Naive B cell (primary cell): ENCODE data around the gene TMEM242. TPM values are rescaled to one million over a fixed set of nuclear protein-coding genes. Genes with fewer than 3 reads are reported as not detected.

Source experiments
- ATAC-seq, 2 donors: fragments of 150-1000 bp; cut with Tn5 transposase; 2 replicates each; pipeline ENCODE4 v1.10.0; 2021; ENCODE audit warnings: low read depth in 2 of 2, mild to moderate bottlenecking in 2 of 2, moderate library complexity in 2 of 2
- DNase-seq: peaks from one replicate; pipeline ENCODE4 v3.0.0; 2022
- H3K27ac Mint-ChIP-seq, 6 donors: one replicate each; pipeline ENCODE4 v1.8.0; 2020 to 2022; ENCODE audit warnings: mild to moderate bottlenecking in 6 of 6, mixed read lengths in 6 of 6, moderate library complexity in 5 of 6, inconsistent platforms in 2 of 6
- H3K27me3 Mint-ChIP-seq, 3 donors: one replicate each; pipeline ENCODE4 v1.8.0; 2021 to 2022; ENCODE audit warnings: mixed read lengths in 3 of 3, mild to moderate bottlenecking in 1 of 3
- H3K36me3 Mint-ChIP-seq, 2 donors: one replicate each; pipeline ENCODE4 v1.8.0; 2020 to 2022; ENCODE audit warnings: mixed read lengths in 2 of 2, inconsistent platforms in 1 of 2, mild to moderate bottlenecking in 1 of 2
- H3K4me1 Mint-ChIP-seq, 3 donors: one replicate each; pipeline ENCODE4 v1.8.0; 2020 to 2022; ENCODE audit warnings: mixed read lengths in 3 of 3, inconsistent platforms in 1 of 3, mild to moderate bottlenecking in 1 of 3, moderate library complexity in 1 of 3
- H3K4me3 Mint-ChIP-seq, 8 donors: one replicate each; pipeline ENCODE4 v1.8.0; 2020 to 2022; ENCODE audit warnings: mild to moderate bottlenecking in 8 of 8, mixed read lengths in 8 of 8, moderate library complexity in 8 of 8, inconsistent platforms in 2 of 8
- H3K9me3 Mint-ChIP-seq, 7 donors: one replicate each; pipeline ENCODE4 v1.8.0; 2020 to 2022; ENCODE audit warnings: mixed read lengths in 7 of 7, mild to moderate bottlenecking in 5 of 7, inconsistent platforms in 2 of 7, moderate library complexity in 1 of 7
- polyA plus RNA-seq, 6 donors: library from polyadenylated mRNA; unstranded; fragments of 300-500 nt; fragmentation: Illumina TruSeq; gene quantifications; one replicate each; pipeline ENCODE4 v1.2.3, GENCODE V29; 2021; ENCODE audit warnings: low read depth in 6 of 6

The TMEM242 gene
- polyA plus RNA-seq, 6 donors from 2014 or later: 9.3 to 18.6 (median 11.2) TPM

DNA sequence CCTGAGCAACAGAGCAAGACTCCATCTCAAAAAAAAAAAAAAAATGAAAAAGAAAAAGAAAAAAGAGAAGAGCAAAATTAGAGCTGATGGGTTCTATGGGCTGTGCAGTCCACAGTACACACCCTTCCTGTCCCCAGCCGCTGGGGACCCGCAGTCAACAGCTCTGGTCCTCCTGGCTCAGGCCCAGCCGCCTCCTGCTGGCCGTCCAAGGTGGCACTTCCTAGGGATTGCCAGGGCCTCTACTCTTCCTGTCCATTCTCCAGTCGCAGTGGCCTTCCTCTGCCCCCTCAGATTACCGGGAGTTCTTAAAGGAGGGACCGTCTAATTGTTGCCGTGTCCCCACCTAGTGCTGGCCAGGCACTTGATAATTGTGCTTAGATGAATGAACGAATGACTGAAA is 41.7 kb downstream of the TMEM242 start:
- no peak for DNase-seq
- Mint-ChIP-seq H3K27ac (peak overlapping the region in 1 of 6 donors; percentile 10), H3K36me3 (no peaks in the 10 kb centered on the region)

DNA sequence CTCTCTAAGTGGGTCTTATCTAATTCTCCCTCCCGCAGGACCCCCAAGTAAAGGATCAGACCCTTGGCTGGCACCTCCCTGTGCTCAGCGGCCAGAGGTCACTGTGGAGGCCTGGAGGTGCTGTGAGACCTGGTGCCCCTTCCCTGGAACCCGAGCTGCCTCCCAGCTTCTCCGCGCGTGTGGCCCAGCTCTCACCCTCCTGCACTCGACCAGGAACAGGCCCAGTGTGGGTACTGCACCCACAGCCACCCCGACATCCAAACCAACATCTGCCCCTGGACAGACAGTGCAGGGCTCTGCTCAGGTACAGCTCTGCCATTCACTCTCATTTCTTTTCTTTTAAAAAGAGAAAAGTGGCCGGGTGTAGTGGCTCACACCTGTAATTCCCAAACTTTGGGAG is 42.4 kb downstream of the TMEM242 start:
- no peaks in the 10 kb centered on the region for H3K36me3 Mint-ChIP-seq
- ATAC-seq: no peak
- no peaks in the 10 kb centered on the region for H3K27me3 Mint-ChIP-seq
- no peak overlapping the region for H3K4me3 Mint-ChIP-seq
- no peaks in the 10 kb centered on the region for H3K9me3 Mint-ChIP-seq
- no peaks in the 10 kb centered on the region for H3K4me1 Mint-ChIP-seq
- DNase-seq: no peak
- no peak overlapping the region for H3K27ac Mint-ChIP-seq

More for the DNA sequence above, 41.7 kb downstream of the TMEM242 start:
- no peaks in the 10 kb centered on the region for H3K4me1 Mint-ChIP-seq
- no peak overlapping the region for H3K4me3 Mint-ChIP-seq
- peak in 1 of 2 donors; percentile 36 for ATAC-seq
- H3K9me3 Mint-ChIP-seq: no peaks in the 10 kb centered on the region
- H3K27me3 Mint-ChIP-seq: no peaks in the 10 kb centered on the region

DNA sequence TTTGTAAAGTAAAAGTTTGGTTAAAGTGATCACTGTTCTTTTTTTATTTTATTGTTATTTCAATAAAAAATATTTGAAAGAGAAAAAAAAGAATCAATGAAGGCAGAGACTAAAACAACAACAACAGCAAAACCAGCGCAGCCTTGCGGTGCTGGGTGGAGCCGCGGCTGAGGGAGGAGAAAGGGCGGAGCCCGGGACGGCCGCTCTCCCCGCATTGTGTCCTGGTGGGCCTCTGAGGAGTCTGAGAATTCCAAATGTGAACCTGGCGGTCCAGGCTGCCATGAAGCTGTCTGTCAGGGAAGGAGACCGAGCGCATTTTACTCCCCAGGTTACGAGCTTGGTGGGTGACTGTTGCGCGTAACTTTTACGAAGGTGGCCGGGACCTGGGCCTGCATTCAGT is 43.2 kb downstream of the TMEM242 start:
- H3K4me3 Mint-ChIP-seq: no peak overlapping the region
- ATAC-seq (no peak), DNase-seq (no peak)
- no peaks in the 10 kb centered on the region for H3K36me3 Mint-ChIP-seq
- H3K27me3 Mint-ChIP-seq: no peaks in the 10 kb centered on the region
- H3K27ac Mint-ChIP-seq: no peak overlapping the region
- H3K9me3 Mint-ChIP-seq: no peaks in the 10 kb centered on the region
- H3K4me1 Mint-ChIP-seq: no peaks in the 10 kb centered on the region

- peaks cover 7 to 8% (median 7%) of the 10 kb centered on the region in 3 donors for H3K4me1 Mint-ChIP-seq
- ATAC-seq: no peak
These were observed 45.1 kb downstream of the TMEM242 start for GRCh38 chr6:157278171-157278570.

DNA sequence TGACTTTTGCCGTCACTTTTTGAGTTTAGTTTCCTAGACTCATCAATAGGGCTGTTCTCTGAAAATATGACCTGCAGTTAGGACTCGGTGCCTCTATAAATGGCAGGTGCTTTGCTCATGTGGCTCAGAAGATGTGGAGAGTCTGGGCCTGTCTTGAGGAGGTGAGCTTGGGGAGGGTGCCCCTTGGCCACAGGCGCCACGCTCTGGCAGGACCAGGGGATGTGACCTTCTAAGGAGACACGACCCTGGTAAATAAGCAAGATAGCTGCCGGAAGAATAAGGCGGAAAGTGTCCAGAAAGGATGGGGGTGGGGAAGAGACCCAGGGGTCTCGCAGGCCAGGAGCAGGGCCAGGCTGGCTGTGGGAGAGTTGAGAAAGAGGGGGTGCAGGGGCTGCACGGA is 46.6 kb downstream of the TMEM242 start:
- Mint-ChIP-seq H3K27me3 (no peaks in the 10 kb centered on the region), H3K4me1 (peaks cover 7 to 11% (median 8%) of the 10 kb centered on the region in 3 donors), H3K9me3 (no peaks in the 10 kb centered on the region), H3K4me3 (peak overlapping the region in 2 of 8 donors; percentile 40 to 53), H3K27ac (peak overlapping the region in 2 of 6 donors; percentile 38 to 41), H3K36me3 (no peaks in the 10 kb centered on the region)
- ATAC-seq: no peak
- DNase-seq: no peak

More at GRCh38 chr6:157278171-157278570, 45.1 kb downstream of the TMEM242 start:
- Mint-ChIP-seq H3K27me3 (no peaks in the 10 kb centered on the region), H3K9me3 (no peaks in the 10 kb centered on the region), H3K36me3 (no peaks in the 10 kb centered on the region), H3K27ac (no peak overlapping the region), H3K4me3 (peak overlapping the region in 1 of 8 donors; percentile 51)
- no peak for DNase-seq

GRCh38 chr6:157276134-157276532 is 47.2 kb downstream of the TMEM242 start:
- DNase-seq: no peak
- peaks cover 7 to 11% (median 8%) of the 10 kb centered on the region in 3 donors for H3K4me1 Mint-ChIP-seq
- H3K27ac Mint-ChIP-seq: no peak overlapping the region
- ATAC-seq: no peak
- H3K36me3 Mint-ChIP-seq: no peaks in the 10 kb centered on the region
- no peaks in the 10 kb centered on the region for H3K9me3 Mint-ChIP-seq
- H3K27me3 Mint-ChIP-seq: no peaks in the 10 kb centered on the region
- peak overlapping the region in 4 of 8 donors; percentile 36 to 56 (median 48) for H3K4me3 Mint-ChIP-seq

GRCh38 chr6:157274471-157275226 is 48.7 kb downstream of the TMEM242 start:
- H3K4me3 Mint-ChIP-seq: peak overlapping the region; percentile 90 to 98 (median 96)
- peaks cover 0 to 10% (median 0%) of the 10 kb centered on the region in 7 donors for H3K9me3 Mint-ChIP-seq
- H3K27me3 Mint-ChIP-seq: no peaks in the 10 kb centered on the region
- H3K36me3 Mint-ChIP-seq: no peaks in the 10 kb centered on the region
- DNase-seq (peak; percentile 85), ATAC-seq (peak; percentile 84 to 85)
- H3K27ac Mint-ChIP-seq: peak overlapping the region; percentile 81 to 99 (median 98)
- peaks cover 7 to 14% (median 11%) of the 10 kb centered on the region in 3 donors for H3K4me1 Mint-ChIP-seq

- no peaks in the 10 kb centered on the region for H3K36me3 Mint-ChIP-seq
- H3K27me3 Mint-ChIP-seq: no peaks in the 10 kb centered on the region
- peaks cover 7 to 14% (median 11%) of the 10 kb centered on the region in 3 donors for H3K4me1 Mint-ChIP-seq
- ATAC-seq: peak; percentile 37
- H3K9me3 Mint-ChIP-seq: peaks cover 0 to 10% (median 0%) of the 10 kb centered on the region in 7 donors
- peak overlapping the region; percentile 92 to 99 (median 98) for H3K27ac Mint-ChIP-seq
- DNase-seq: peak; percentile 56
- peak overlapping the region; percentile 90 to 98 (median 96) for H3K4me3 Mint-ChIP-seq
These were observed 49.4 kb downstream of the TMEM242 start for GRCh38 chr6:157273756-157274470.

- peak overlapping the region; percentile 74 to 98 (median 96) for H3K4me3 Mint-ChIP-seq
- H3K4me1 Mint-ChIP-seq: peaks cover 7 to 14% (median 11%) of the 10 kb centered on the region in 3 donors
- no peaks in the 10 kb centered on the region for H3K27me3 Mint-ChIP-seq
- H3K27ac Mint-ChIP-seq: peak overlapping the region in 4 of 6 donors; percentile 6 to 97 (median 86)
- no peaks in the 10 kb centered on the region for H3K36me3 Mint-ChIP-seq
- DNase-seq (peak; percentile 34), ATAC-seq (peak; percentile 15 to 16)
- peaks cover 0 to 10% (median 0%) of the 10 kb centered on the region in 7 donors for H3K9me3 Mint-ChIP-seq
These were observed 50.2 kb downstream of the TMEM242 start for GRCh38 chr6:157272866-157273755.

DNA sequence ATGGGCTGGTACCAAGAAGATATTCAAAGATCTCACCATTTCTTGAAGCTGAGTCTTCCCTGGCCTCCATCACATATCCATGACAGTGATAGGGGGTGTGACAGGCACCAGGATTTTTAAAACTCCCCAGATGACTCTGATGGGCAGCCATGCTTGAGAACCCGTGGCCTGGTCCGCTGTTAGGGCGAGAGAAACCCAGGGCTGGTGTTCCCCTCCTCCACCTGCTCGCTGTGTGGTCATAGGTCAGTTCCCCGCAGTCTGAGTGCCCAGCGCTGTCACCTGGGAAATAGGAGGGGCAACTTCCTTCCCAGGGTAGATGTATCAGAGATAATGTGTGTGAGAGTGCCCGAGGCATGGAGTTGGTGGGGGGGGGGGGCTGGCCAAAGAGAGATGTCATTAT is 50.9 kb downstream of the TMEM242 start:
- peak overlapping the region in 1 of 6 donors; percentile 15 for H3K27ac Mint-ChIP-seq
- H3K4me1 Mint-ChIP-seq: peaks cover 7 to 14% (median 11%) of the 10 kb centered on the region in 3 donors
- H3K27me3 Mint-ChIP-seq: no peaks in the 10 kb centered on the region
- peaks cover 0 to 10% (median 0%) of the 10 kb centered on the region in 7 donors for H3K9me3 Mint-ChIP-seq
- ATAC-seq (no peak), DNase-seq (no peak)
- H3K4me3 Mint-ChIP-seq: peak overlapping the region in 2 of 8 donors; percentile 41 to 90
- H3K36me3 Mint-ChIP-seq: no peaks in the 10 kb centered on the region

DNA sequence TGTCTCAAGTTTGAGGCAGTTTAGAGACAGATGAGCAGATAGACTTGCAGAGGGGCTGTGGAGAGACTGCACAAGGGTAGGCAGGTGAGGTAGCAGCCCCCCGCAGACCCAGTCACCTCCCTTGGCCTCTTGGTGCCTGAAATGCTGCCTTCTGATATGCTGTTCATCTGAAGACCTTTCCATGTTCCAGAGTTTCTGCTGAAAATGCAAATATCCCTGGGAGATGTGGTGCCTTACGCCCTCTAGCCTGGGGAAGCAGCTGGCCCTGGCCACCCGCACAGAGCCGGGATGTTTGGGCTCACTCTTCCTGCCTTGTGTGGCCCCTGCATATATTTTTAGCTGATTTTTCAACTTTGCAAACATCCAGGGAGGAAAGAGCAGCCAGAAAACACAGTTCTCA is 51.4 kb downstream of the TMEM242 start:
- Mint-ChIP-seq H3K4me3 (peak overlapping the region in 2 of 8 donors; percentile 20 to 90), H3K4me1 (peaks cover 7 to 14% (median 11%) of the 10 kb centered on the region in 3 donors)
- ATAC-seq: no peak

GRCh38 chr6:157271441-157271840 is 51.9 kb downstream of the TMEM242 start:
- ATAC-seq (no peak), DNase-seq (no peak)
- Mint-ChIP-seq H3K9me3 (peaks cover 0 to 10% (median 0%) of the 10 kb centered on the region in 7 donors), H3K27me3 (no peaks in the 10 kb centered on the region), H3K27ac (no peak overlapping the region), H3K4me3 (peak overlapping the region in 1 of 8 donors; percentile 64), H3K4me1 (peaks cover 7 to 14% (median 11%) of the 10 kb centered on the region in 3 donors), H3K36me3 (no peaks in the 10 kb centered on the region)

More for the DNA sequence above, 51.4 kb downstream of the TMEM242 start:
- H3K27me3 Mint-ChIP-seq: no peaks in the 10 kb centered on the region
- DNase-seq: no peak
- H3K27ac Mint-ChIP-seq: peak overlapping the region in 2 of 6 donors; percentile 19 to 49
- H3K36me3 Mint-ChIP-seq: no peaks in the 10 kb centered on the region
- peaks cover 0 to 10% (median 0%) of the 10 kb centered on the region in 7 donors for H3K9me3 Mint-ChIP-seq
